GM21619 (cell line): ENCODE results near the gene MAML2.

Source experiments
- ATAC-seq: cut with Tn5 transposase; IDR thresholded peaks from one replicate; pipeline ENCODE4 v1.9.1; 2021; ENCODE audit not compliant: unreplicated experiment

Gene MAML2

GRCh38 chr11:96137373-96137772 is 205.6 kb downstream of the MAML2 start:
- no peak for ATAC-seq

GRCh38 chr11:96136613-96137298 is 206.2 kb downstream of the MAML2 start:
- no peak for ATAC-seq

- no peak for ATAC-seq
Observed at GRCh38 chr11:96134602-96135001, 208.4 kb downstream of the MAML2 start.

GRCh38 chr11:96132437-96132836 is 210.6 kb downstream of the MAML2 start:
- no peak for ATAC-seq

- ATAC-seq = no peak
Observed at GRCh38 chr11:96130061-96130620, 212.9 kb downstream of the MAML2 start.

GRCh38 chr11:96127596-96127959 is 215.4 kb downstream of the MAML2 start:
- no peak for ATAC-seq

GRCh38 chr11:96126917-96127595 is 215.9 kb downstream of the MAML2 start:
- no peak for ATAC-seq

- ATAC-seq = no peak
Observed at GRCh38 chr11:96125400-96125799, 217.6 kb downstream of the MAML2 start.

- ATAC-seq = no peak
Observed at GRCh38 chr11:96124155-96124554, 218.8 kb downstream of the MAML2 start.

GRCh38 chr11:96123301-96123700 is 219.7 kb downstream of the MAML2 start:
- no peak for ATAC-seq

- ATAC-seq = no peak
Observed at GRCh38 chr11:96122601-96123074, 220.4 kb downstream of the MAML2 start.

GRCh38 chr11:96119211-96119610 is 223.8 kb downstream of the MAML2 start:
- no peak for ATAC-seq

GRCh38 chr11:96116376-96116775 is 226.6 kb downstream of the MAML2 start:
- no peak for ATAC-seq

- ATAC-seq = no peak
Observed at GRCh38 chr11:96114178-96115064, 228.6 kb downstream of the MAML2 start.

- no peak for ATAC-seq
Observed at GRCh38 chr11:96113193-96113681, 229.8 kb downstream of the MAML2 start.

GRCh38 chr11:96112192-96113128 is 230.5 kb downstream of the MAML2 start:
- ATAC-seq = peak; percentile 97

- ATAC-seq = no peak
Observed at GRCh38 chr11:96111308-96111707, 231.7 kb downstream of the MAML2 start.

- ATAC-seq = no peak
Observed at GRCh38 chr11:96110302-96110701, 232.7 kb downstream of the MAML2 start.

GRCh38 chr11:96109331-96110030 is 233.5 kb downstream of the MAML2 start:
- no peak for ATAC-seq
